H9 (cell line): ENCODE measurements around the gene POLG2. TPM values are rescaled to one million over a fixed set of nuclear protein-coding genes. Genes with fewer than 3 reads are reported as not detected.

Experiments used
- DNase-seq: peaks from one replicate; pipeline ENCODE4 v3.0.0-alpha.2; 2017
- H2AFZ ChIP-seq: one replicate; pipeline ENCODE4 v1.6.1; 2013; ENCODE audit warnings: mild to moderate bottlenecking, low read length, control low read depth, moderate library complexity
- H2AK5ac ChIP-seq: 2 replicates; pipeline ENCODE4 v1.6.1; 2013; ENCODE audit warnings: low read length, control low read depth, mixed read lengths; ENCODE audit not compliant: insufficient read length
- H2BK120ac ChIP-seq: one replicate; pipeline ENCODE4 v1.6.1; 2013; ENCODE audit warnings: low read depth, mild to moderate bottlenecking, low read length, control low read depth, inconsistent platforms; ENCODE audit not compliant: poor library complexity, severe bottlenecking
- H2BK12ac ChIP-seq: 2 replicates; pipeline ENCODE4 v1.6.1; 2013; ENCODE audit warnings: low read length, control low read depth, mixed read lengths, low read depth; ENCODE audit not compliant: insufficient read length
- H2BK15ac ChIP-seq: 2 replicates; pipeline ENCODE4 v1.6.1; 2013; ENCODE audit warnings: low read depth, low read length, control low read depth
- H2BK20ac ChIP-seq: one replicate; pipeline ENCODE4 v1.6.1; 2013; ENCODE audit warnings: low read depth, mild to moderate bottlenecking, low read length, control low read depth, inconsistent platforms; ENCODE audit not compliant: poor library complexity, severe bottlenecking
- H2BK5ac ChIP-seq: 2 replicates; pipeline ENCODE4 v1.6.1; 2013; ENCODE audit warnings: low read length, control low read depth, mixed read lengths; ENCODE audit not compliant: insufficient read length
- H3K14ac ChIP-seq: 2 replicates; pipeline ENCODE4 v1.6.1; 2013; ENCODE audit warnings: low read length, control low read depth; ENCODE audit not compliant: insufficient read depth
- H3K18ac ChIP-seq: 2 replicates; pipeline ENCODE4 v1.6.1; 2013; ENCODE audit warnings: low read depth, mild to moderate bottlenecking, mixed read lengths, low read length, control low read depth; ENCODE audit not compliant: insufficient read length
- H3K23ac ChIP-seq: 2 replicates; pipeline ENCODE4 v1.6.1; 2013; ENCODE audit warnings: low read length, control low read depth, mixed read lengths, low read depth; ENCODE audit not compliant: insufficient read length
- H3K23me2 ChIP-seq: 2 replicates; pipeline ENCODE4 v1.6.1; 2013; ENCODE audit warnings: low read depth, mild to moderate bottlenecking, mixed read lengths, low read length, control low read depth; ENCODE audit not compliant: insufficient read length, poor library complexity, severe bottlenecking
- H3K27ac ChIP-seq: 2 replicates; pipeline ENCODE4 v1.5.1; 2013; ENCODE audit warnings: low read length, control low read depth, mixed read lengths, low read depth; ENCODE audit not compliant: insufficient read length
- H3K27me3 ChIP-seq: 2 replicates; pipeline ENCODE4 v1.6.1; 2013; ENCODE audit warnings: low read length, control low read depth, inconsistent platforms; ENCODE audit not compliant: insufficient read depth
- H3K4ac ChIP-seq: 2 replicates; pipeline ENCODE4 v1.6.1; 2013; ENCODE audit warnings: low read depth, mild to moderate bottlenecking, control low read depth, inconsistent platforms, low read length, moderate library complexity
- H3K4me1 ChIP-seq: 2 replicates; pipeline ENCODE4 v1.6.1; 2013; ENCODE audit warnings: low read length, control low read depth, inconsistent platforms; ENCODE audit not compliant: insufficient read depth
- H3K4me2 ChIP-seq: 2 replicates; pipeline ENCODE4 v1.6.1; 2013; ENCODE audit warnings: low read length, control low read depth, mixed read lengths; ENCODE audit not compliant: insufficient read length, insufficient read depth
- H3K56ac ChIP-seq: 2 replicates; pipeline ENCODE4 v1.6.1; 2013; ENCODE audit warnings: low read depth, mild to moderate bottlenecking, mixed read lengths, low read length, control low read depth; ENCODE audit not compliant: insufficient read length
- H3K79me1 ChIP-seq: 2 replicates; pipeline ENCODE4 v1.6.1; 2013; ENCODE audit warnings: low read depth, mild to moderate bottlenecking, moderate library complexity, low read length, control low read depth, inconsistent platforms; ENCODE audit not compliant: insufficient read depth, poor library complexity, severe bottlenecking
- H3K79me2 ChIP-seq: 2 replicates; pipeline ENCODE4 v1.6.1; 2013; ENCODE audit warnings: low read length, control low read depth, inconsistent platforms; ENCODE audit not compliant: insufficient read depth
- H3K9ac ChIP-seq: 2 replicates; pipeline ENCODE4 v1.6.1; 2013; ENCODE audit warnings: low read length, control low read depth, mixed read lengths; ENCODE audit not compliant: insufficient read length; ENCODE audit errors: extremely low read depth
- H3K9me3 ChIP-seq: one replicate; pipeline ENCODE4 v1.6.1; 2013; ENCODE audit warnings: low read depth, low read length, inconsistent platforms; ENCODE audit not compliant: control insufficient read depth
- H3T11ph ChIP-seq: one replicate; pipeline ENCODE4 v1.6.1; 2013; ENCODE audit warnings: mild to moderate bottlenecking, low read length, control low read depth, inconsistent platforms
- H4K20me1 ChIP-seq: one replicate; pipeline ENCODE4 v1.6.1; 2013; ENCODE audit not compliant: control insufficient read depth, insufficient read length, insufficient read depth
- H4K5ac ChIP-seq: 2 replicates; pipeline ENCODE4 v1.6.1; 2013; ENCODE audit warnings: low read depth, mild to moderate bottlenecking, mixed read lengths, low read length, control low read depth; ENCODE audit not compliant: insufficient read length
- H4K8ac ChIP-seq: replicated peaks from 2 replicates; pipeline ENCODE4 v1.6.1; 2013; ENCODE audit warnings: low read length, control low read depth, mixed read lengths, low read depth; ENCODE audit not compliant: insufficient read length
- H4K91ac ChIP-seq: 2 replicates; pipeline ENCODE4 v1.6.1; 2013; ENCODE audit warnings: low read depth, mild to moderate bottlenecking, moderate library complexity, mixed read lengths, low read length, control low read depth; ENCODE audit not compliant: insufficient read length
- H3K27ac Mint-ChIP-seq, 3 experiments: 2 replicates in 2 of 3; 3 replicates in 1 of 3; pipeline ENCODE4 v1.8.0; 2020 to 2021; ENCODE audit warnings: mixed read lengths in 3 of 3, mild to moderate bottlenecking in 1 of 3, moderate library complexity in 1 of 3
- H3K27me3 Mint-ChIP-seq: 2 replicates; pipeline ENCODE4 v1.8.0; 2021; ENCODE audit warnings: low read depth, mild to moderate bottlenecking, moderate library complexity, mixed read lengths
- H3K36me3 Mint-ChIP-seq, 3 experiments: 2 replicates in 2 of 3; 3 replicates in 1 of 3; pipeline ENCODE4 v1.8.0; 2020 to 2021; ENCODE audit warnings: low read depth in 3 of 3, mixed read lengths in 3 of 3; ENCODE audit not compliant: insufficient read depth in 1 of 3
- H3K4me1 Mint-ChIP-seq, 2 experiments: 2 replicates each; pipeline ENCODE4 v1.8.0; 2020; ENCODE audit warnings: mixed read lengths in 2 of 2
- H3K4me3 Mint-ChIP-seq, 2 experiments: 2 replicates in 1 of 2; 3 replicates in 1 of 2; pipeline ENCODE4 v1.8.0; 2020 to 2021; ENCODE audit warnings: mild to moderate bottlenecking in 2 of 2, mixed read lengths in 2 of 2, moderate library complexity in 1 of 2
- H3K9me3 Mint-ChIP-seq, 2 experiments: 2 replicates in 1 of 2; 3 replicates in 1 of 2; pipeline ENCODE4 v1.8.0; 2020; ENCODE audit warnings: mild to moderate bottlenecking in 2 of 2, mixed read lengths in 2 of 2, moderate library complexity in 1 of 2
- CTCF ChIP-seq: fragments of 200-600 bp; sonication (generic); conservative IDR thresholded peaks from 3 replicates; pipeline ENCODE4 v1.8.0; 2021; ENCODE audit warnings: antibody characterized with exemption, mild to moderate bottlenecking
- WGBS: extraction: QIAGEN DNeasy Blood & Tissue Kit; methylation state at CpG from one replicate; pipeline ENCODE4 v1.1.7; 2013; ENCODE audit warnings: missing lambda C conversion rate, low lambda C conversion rate, mixed read lengths; ENCODE audit not compliant: insufficient read length; ENCODE audit errors: extremely low coverage; 5-methylcytosine and 5-hydroxymethylcytosine counted together
- total RNA-seq: library from RNA; stranded (reverse); gene quantifications from 2 replicates; pipeline ENCODE4 v1.2.1, GENCODE V29; 2021

The POLG2 gene
- total RNA-seq, 1 experiment from 2014 or later = 35.5 TPM

GRCh38 chr17:64506201-64506575 is 9.3 kb upstream of the POLG2 start, which contains the start of gene DDX5:
DDX5 (minus strand) TSS chr17:64506289; CDS start chr17:64506119, 170 bp downstream.
- Histone ChIP-seq H2BK15ac (no peak within 1 kb of the TSS), H2BK5ac (peak within 1 kb of the TSS; percentile 81), H2BK20ac (no peak within 1 kb of the TSS), H3K23me2 (peaks cover 6% of the 10 kb centered on the region), H3K9me3 (no peaks in the 10 kb centered on the region), H4K20me1 (no peaks in the 10 kb centered on the region), H2AK5ac (no peak within 1 kb of the TSS), H3T11ph (peak within 1 kb of the TSS; percentile 92), H3K56ac (peak within 1 kb of the TSS; percentile 89), H3K23ac (no peak within 1 kb of the TSS), H3K18ac (peak within 1 kb of the TSS; percentile 98), H3K27me3 (no peaks in the 10 kb centered on the region), H3K27ac (peak within 1 kb of the TSS; percentile 75), H3K79me2 (peaks cover 33% of the 10 kb centered on the region), H3K4me2 (peak within 1 kb of the TSS; percentile 82), H2BK12ac (no peak within 1 kb of the TSS), H2AFZ (no peak within 1 kb of the TSS), H4K91ac (peak within 1 kb of the TSS; percentile 83), H3K4me1 (no peaks in the 10 kb centered on the region), H3K79me1 (peaks cover 9% of the 10 kb centered on the region), H4K5ac (peak within 1 kb of the TSS; percentile 96), H4K8ac (no peak within 1 kb of the TSS), H3K4ac (peak within 1 kb of the TSS; percentile 64; the same call in 1 of the 2 replicates), H3K14ac (peak within 1 kb of the TSS; percentile 97), H2BK120ac (peak within 1 kb of the TSS; percentile 98), H3K9ac (peak within 1 kb of the TSS; percentile 100)
- peaks cover 10% of the 10 kb centered on the region; the same call in 1 of the 2 replicates for H3K27me3 Mint-ChIP-seq
- H3K4me3 Mint-ChIP-seq = peak within 1 kb of the TSS; percentile 98 to 100
- H3K4me1 Mint-ChIP-seq = peaks cover 37 to 55% of the 10 kb centered on the region in 2 experiments
- no peak for TF ChIP-seq CTCF
- H3K27ac Mint-ChIP-seq = peak within 1 kb of the TSS; percentile 100
- H3K36me3 Mint-ChIP-seq = peaks cover 62 to 81% (median 73%) of the 10 kb centered on the region in 3 experiments
- peak; percentile 99 for DNase-seq
- peaks cover 3 to 4% of the 10 kb centered on the region in 2 experiments; a peak in 3 of 5 replicates for H3K9me3 Mint-ChIP-seq
- WGBS = no CpG with 5 or more reads among the region's 31 CpGs
